ENCODE data around the gene SLC35F2.
"Not testable (repeated sequence)": the region's sequence is repeated elsewhere in the genome, so short reads cannot be mapped to it uniquely, and the experiment has no call there.

The SLC35F2 gene

GRCh38 chr11:107858217-107859070, at the start of gene SLC35F2:
Gene SLC35F2, minus strand, starts transcription at chr11:107858787. Its CDS starts 20 bp downstream, at chr11:107858767.
- Histone ChIP-seq H3K4me3 (peak within 1 kb of the TSS; percentile 83), H3K27ac (peak within 1 kb of the TSS; percentile 78), H3K4me2 (peak within 1 kb of the TSS; percentile 84), H3K9me3 (0 out of 2 replicates have a peak, but pooled peaks cover 3% of the 10 kb centered on the region), H4K20me1 (peaks cover 35% of the 10 kb centered on the region), H3K27me3 (no peaks in the 10 kb centered on the region), H3K9ac (peak within 1 kb of the TSS; percentile 82), H3K36me3 (peaks cover 24% of the 10 kb centered on the region), H3K4me1 (peaks cover 12% of the 10 kb centered on the region)
- no peak for TF ChIP-seq Cebpa-rat (IDR thresholded peaks at IDR 0.05)

GRCh38 chr11:107908211-107908610, 49.6 kb upstream of the SLC35F2 start:
- Histone ChIP-seq H4K20me1 (no peaks in the 10 kb centered on the region), H3K4me3 (no peak overlapping the region), H3K27ac (no peak overlapping the region), H3K9ac (no peak overlapping the region), H3K27me3 (no peaks in the 10 kb centered on the region), H3K4me2 (no peak overlapping the region), H3K4me1 (no peaks in the 10 kb centered on the region), H3K36me3 (no peaks in the 10 kb centered on the region), H3K9me3 (peaks cover 18% of the 10 kb centered on the region)
- TF ChIP-seq Cebpa-rat (IDR thresholded peaks at IDR 0.05): no peak

GRCh38 chr11:107898270-107898669, 39.7 kb upstream of the SLC35F2 start:
- H3K4me3 ChIP-seq: no peak overlapping the region
- no peak for TF ChIP-seq Cebpa-rat (IDR thresholded peaks at IDR 0.05)
- H3K4me2 ChIP-seq: no peak overlapping the region
- H3K27ac ChIP-seq: no peak overlapping the region
- no peaks in the 10 kb centered on the region for H3K4me1 ChIP-seq
- no peaks in the 10 kb centered on the region for H3K9me3 ChIP-seq
- H3K27me3 ChIP-seq: no peaks in the 10 kb centered on the region
- H3K36me3 ChIP-seq: no peaks in the 10 kb centered on the region
- H4K20me1 ChIP-seq: no peaks in the 10 kb centered on the region
- H3K9ac ChIP-seq: no peak overlapping the region

- no peak overlapping the region for H3K4me2 ChIP-seq
These were observed 23.7 kb upstream of the SLC35F2 start for GRCh38 chr11:107882095-107882820.

GRCh38 chr11:107881471-107881870, 22.9 kb upstream of the SLC35F2 start:
- not testable (repeated sequence) for H3K27ac ChIP-seq, H3K36me3 ChIP-seq, H3K4me2 ChIP-seq, H3K27me3 ChIP-seq, H3K4me1 ChIP-seq, H3K9ac ChIP-seq, H3K9me3 ChIP-seq, H4K20me1 ChIP-seq, H3K4me3 ChIP-seq

More at GRCh38 chr11:107882095-107882820, 23.7 kb upstream of the SLC35F2 start:
- no peaks in the 10 kb centered on the region for H3K36me3 ChIP-seq
- no peak overlapping the region for H3K9ac ChIP-seq
- H3K27me3 ChIP-seq: no peaks in the 10 kb centered on the region
- H3K27ac ChIP-seq: no peak overlapping the region
- H3K4me1 ChIP-seq: no peaks in the 10 kb centered on the region
- no peak overlapping the region for H3K4me3 ChIP-seq
- H4K20me1 ChIP-seq: no peaks in the 10 kb centered on the region
- H3K9me3 ChIP-seq: no peaks in the 10 kb centered on the region
- no peak for TF ChIP-seq Cebpa-rat (IDR thresholded peaks at IDR 0.05)

- no peak overlapping the region for H3K4me3 ChIP-seq
These were observed 17.6 kb upstream of the SLC35F2 start for GRCh38 chr11:107876141-107876540.

GRCh38 chr11:107864591-107864990, 6.0 kb upstream of the SLC35F2 start:
- H3K27me3 ChIP-seq: no peaks in the 10 kb centered on the region
- no peak overlapping the region for H3K27ac ChIP-seq
- no peaks in the 10 kb centered on the region for H3K36me3 ChIP-seq
- H3K9ac ChIP-seq: no peak overlapping the region
- H3K4me3 ChIP-seq: no peak overlapping the region
- H3K9me3 ChIP-seq: no peaks in the 10 kb centered on the region
- 0 out of 2 replicates have a peak, but pooled peaks cover 5% of the 10 kb centered on the region for H3K4me1 ChIP-seq
- no peak for TF ChIP-seq Cebpa-rat (IDR thresholded peaks at IDR 0.05)
- no peaks in the 10 kb centered on the region for H4K20me1 ChIP-seq
- no peak overlapping the region for H3K4me2 ChIP-seq

More at GRCh38 chr11:107876141-107876540, 17.6 kb upstream of the SLC35F2 start:
- Histone ChIP-seq H3K36me3 (no peaks in the 10 kb centered on the region), H3K4me1 (no peaks in the 10 kb centered on the region), H3K4me2 (no peak overlapping the region), H3K9me3 (no peaks in the 10 kb centered on the region), H3K27me3 (no peaks in the 10 kb centered on the region), H3K27ac (no peak overlapping the region), H3K9ac (no peak overlapping the region), H4K20me1 (no peaks in the 10 kb centered on the region)
- no peak for TF ChIP-seq Cebpa-rat (IDR thresholded peaks at IDR 0.05)

- Histone ChIP-seq H3K9ac (no peak overlapping the region), H3K9me3 (no peaks in the 10 kb centered on the region), H3K4me1 (peaks cover 12% of the 10 kb centered on the region), H3K27ac (no peak overlapping the region), H3K4me3 (no peak overlapping the region), H3K4me2 (no peak overlapping the region), H3K36me3 (peaks cover 5% of the 10 kb centered on the region; the same call in 1 of the 2 replicates), H4K20me1 (peaks cover 16% of the 10 kb centered on the region), H3K27me3 (no peaks in the 10 kb centered on the region)
- no peak for TF ChIP-seq Cebpa-rat (IDR thresholded peaks at IDR 0.05)
These were observed 2.1 kb upstream of the SLC35F2 start for GRCh38 chr11:107860688-107861087.

- H3K4me3 ChIP-seq, H3K36me3 ChIP-seq, H3K27me3 ChIP-seq, H3K9me3 ChIP-seq, H3K27ac ChIP-seq, H3K9ac ChIP-seq: not testable (repeated sequence)
- H3K4me1 ChIP-seq: peaks cover 12% of the 10 kb centered on the region
- peaks cover 20% of the 10 kb centered on the region for H4K20me1 ChIP-seq
- H3K4me2 ChIP-seq: peak overlapping the region; percentile 84
These were observed 1.6 kb upstream of the SLC35F2 start for GRCh38 chr11:107860240-107860620.
